Activated CD4-positive, CD25-positive, alpha-beta regulatory T cell treated with anti-CD3 and anti-CD28 coated beads, Interleukin-2, amount 50 U/mL, for 72 hours (primary cell): ENCODE results near the gene TSSK6.

ENCODE experiments used
- DNase-seq: peaks from one replicate; pipeline ENCODE4 v3.0.0; 2021

TSSK6 gene

DNA sequence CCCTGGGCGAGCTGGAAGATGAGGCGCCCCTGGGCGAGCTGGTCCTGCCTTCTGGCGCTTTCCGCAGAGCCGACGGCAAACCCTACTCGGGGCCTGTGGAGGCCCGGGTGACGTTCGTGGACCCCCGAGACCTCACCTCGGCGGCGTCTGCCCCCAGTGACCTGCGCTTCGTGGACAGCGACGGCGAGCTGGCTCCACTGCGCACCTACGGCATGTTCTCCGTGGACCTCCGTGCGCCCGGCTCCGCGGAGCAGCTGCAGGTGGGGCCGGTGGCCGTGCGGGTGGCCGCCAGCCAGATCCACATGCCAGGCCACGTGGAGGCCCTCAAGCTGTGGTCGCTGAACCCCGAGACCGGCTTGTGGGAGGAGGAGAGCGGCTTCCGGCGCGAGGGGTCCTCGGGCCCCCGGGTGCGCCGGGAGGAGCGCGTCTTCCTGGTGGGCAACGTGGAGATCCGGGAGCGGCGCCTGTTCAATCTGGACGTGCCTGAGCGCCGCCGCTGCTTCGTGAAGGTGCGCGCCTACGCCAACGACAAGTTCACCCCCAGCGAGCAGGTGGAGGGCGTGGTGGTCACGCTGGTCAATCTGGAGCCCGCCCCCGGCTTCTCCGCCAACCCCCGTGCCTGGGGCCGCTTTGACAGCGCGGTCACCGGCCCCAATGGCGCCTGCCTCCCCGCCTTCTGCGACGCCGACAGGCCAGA lies 29.1 kb upstream of the TSSK6 start:
- DNase-seq = no peak

DNA sequence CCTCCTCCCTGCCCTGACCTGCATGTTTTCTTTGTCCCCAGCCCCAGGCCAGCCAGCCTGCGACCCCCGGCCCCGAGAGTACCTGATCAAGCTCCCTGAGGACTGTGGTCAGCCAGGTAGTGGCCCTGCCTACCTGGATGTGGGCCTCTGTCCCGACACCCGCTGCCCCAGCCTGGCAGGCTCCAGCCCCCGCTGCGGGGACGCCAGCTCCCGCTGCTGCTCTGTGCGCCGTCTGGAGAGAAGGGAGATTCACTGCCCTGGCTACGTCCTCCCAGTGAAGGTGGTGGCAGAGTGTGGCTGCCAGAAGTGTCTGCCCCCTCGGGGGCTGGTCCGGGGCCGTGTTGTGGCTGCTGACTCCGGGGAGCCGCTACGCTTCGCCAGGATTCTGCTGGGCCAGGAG lies 28.3 kb upstream of the TSSK6 start:
- no peak for DNase-seq

DNA sequence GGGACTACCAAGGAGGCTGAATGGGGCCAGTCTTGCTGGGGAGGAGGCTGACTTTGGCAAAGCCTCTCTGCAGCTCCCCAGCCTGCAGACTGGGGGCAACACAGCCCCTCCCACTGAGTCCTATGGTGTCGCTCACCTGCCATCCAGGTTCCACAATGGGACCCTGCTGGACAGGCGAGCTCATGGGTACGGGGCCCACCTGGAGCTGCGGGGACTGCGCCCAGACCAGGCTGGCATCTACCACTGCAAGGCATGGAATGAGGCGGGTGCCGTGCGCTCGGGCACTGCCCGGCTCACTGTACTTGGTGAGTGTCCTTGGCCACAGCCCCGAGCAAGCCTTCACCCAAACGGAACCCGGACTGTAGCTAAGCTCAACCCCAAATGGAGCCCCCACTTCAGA lies 27.8 kb upstream of the TSSK6 start:
- DNase-seq = no peak

DNA sequence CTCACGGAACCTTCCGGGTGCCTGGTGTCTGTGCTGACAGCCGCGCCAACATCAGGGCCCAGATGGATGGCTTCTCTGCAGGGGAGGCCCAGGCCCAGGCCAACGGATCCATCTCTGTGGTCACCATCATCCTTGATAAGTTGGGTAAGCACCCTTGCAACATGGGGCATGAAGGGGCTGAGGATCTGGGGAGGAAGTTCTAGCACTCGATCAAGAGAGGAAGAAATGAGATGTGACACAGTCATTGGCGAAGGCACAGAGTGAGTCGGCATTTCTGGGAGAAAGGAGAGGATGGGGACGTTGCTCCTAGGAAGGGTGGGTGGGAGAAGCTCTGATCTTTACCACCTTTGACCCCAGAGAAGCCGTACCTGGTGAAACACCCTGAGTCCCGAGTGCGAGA lies 27.2 kb upstream of the TSSK6 start:
- no peak for DNase-seq

DNA sequence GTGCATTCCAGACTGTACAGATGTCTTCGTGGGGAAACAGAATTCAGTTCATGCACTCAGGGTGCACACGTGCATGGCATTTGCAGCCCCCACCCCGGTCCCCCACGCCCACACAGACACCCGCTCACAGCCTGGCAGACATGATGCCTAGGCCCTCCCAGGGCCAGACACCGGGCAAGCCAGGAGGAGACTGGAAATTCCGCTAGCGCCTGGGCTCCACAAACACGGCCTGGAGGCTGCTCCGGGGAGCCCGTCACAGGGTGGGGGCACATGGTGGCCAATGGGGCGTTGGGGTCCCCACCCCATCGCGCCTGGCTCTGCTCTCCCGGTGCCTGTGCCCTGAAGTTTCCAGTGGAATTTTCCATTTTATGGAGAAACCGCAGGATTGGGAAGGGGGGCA lies 26.3 kb upstream of the TSSK6 start:
- DNase-seq = no peak

DNA sequence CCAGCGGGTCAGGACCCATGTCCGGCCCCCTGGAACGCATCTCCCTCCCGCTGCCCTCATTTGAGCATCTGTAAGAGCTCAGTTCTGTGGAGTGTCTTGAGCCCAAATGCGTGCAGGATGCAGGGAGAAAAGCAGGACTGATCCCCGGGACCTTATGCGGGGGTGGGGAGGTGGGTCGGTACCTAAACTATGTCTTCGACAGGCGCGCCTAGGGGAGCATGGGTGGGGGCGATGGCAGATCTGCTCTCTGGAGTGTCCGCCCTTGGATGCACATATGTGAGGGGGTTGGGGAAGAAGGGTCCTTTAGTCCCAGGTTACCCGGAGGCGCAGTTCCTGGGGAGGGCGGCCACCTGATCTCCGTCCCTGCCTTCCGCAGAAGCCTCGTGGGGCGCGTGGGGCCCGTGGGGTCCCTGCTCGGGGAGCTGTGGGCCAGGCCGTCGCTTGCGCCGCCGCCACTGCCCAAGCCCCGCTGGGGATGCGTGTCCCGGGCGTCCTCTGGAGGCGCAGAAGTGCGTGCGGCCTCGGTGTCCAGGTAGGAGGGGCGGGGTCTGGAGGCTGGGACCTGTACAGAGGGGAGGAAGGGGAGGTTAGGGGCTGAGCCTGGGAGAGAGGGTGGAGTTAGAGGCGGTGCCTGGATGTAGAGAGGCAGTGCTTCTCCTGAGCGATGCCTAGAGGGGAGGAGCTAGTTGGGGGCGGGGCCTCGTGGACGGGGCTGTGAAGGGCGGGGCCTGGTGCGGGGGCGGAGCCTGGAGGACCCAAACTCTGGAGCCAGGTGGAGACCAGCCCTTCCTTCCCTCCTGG lies 25.6 kb upstream of the TSSK6 start:
- peak; percentile 77 for DNase-seq

DNA sequence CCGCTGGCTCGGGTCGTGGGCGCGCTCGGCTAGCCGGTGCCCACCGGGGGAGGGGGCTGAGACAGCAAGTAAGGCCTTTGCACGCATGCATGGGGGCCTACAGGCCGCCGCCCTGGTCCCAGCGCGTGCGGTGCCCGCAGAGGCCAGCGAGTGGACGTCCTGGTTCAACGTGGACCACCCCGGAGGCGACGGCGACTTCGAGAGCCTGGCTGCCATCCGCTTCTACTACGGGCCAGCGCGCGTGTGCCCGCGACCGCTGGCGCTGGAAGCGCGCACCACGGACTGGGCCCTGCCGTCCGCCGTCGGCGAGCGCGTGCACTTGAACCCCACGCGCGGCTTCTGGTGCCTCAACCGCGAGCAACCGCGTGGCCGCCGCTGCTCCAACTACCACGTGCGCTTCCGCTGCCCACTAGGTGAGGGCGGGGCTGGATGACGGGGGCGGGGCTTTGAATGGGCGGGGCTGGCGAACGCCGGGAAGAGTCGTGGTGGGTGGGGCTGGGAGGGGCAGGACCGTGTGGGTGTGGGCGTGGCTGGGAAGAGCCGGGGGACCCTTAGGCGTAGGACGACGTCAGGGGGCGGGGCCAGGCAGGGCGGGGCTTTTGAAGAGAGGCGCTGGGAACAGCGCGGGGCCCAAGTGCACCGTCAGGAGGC lies 24.8 kb upstream of the TSSK6 start:
- DNase-seq = peak; percentile 60

DNA sequence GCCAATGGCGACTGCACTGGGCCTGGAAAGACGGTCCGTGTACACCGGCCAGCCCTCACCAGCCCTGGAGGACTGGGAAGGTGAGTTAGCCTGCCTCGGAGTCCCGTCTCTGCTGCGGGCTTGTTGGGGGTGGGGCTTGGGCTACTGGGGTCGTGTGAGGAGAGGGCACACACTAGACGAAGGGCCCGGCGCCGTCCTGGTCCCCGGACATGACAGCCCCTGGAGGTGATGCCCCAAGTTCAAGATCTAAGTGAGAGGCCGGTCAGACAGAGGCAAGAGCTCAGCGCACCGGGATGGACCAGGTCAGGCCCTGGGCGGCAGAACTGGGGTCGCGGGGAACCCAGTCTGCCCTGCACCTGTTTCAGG lies 24.3 kb upstream of the TSSK6 start:
- DNase-seq = no peak

DNA sequence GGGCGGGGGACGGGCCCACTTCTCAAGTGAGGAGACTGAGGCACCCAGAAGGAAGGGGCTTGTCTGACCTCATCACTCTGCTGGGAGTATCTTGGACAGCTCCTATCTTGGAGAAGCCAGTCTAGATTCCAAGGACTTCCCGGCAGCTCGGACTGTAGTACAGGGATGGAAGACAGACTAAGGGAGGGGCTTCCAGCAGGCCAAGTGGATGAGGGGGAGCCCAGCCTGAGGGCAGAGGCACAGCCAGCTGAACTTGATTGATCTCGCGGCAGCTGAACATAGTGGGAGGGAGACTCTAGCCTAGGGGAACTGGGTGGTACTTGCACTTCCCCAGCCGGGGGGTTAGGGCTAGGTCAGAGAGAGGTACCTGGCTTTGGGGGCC lies 23.4 kb upstream of the TSSK6 start:
- DNase-seq = no peak

DNA sequence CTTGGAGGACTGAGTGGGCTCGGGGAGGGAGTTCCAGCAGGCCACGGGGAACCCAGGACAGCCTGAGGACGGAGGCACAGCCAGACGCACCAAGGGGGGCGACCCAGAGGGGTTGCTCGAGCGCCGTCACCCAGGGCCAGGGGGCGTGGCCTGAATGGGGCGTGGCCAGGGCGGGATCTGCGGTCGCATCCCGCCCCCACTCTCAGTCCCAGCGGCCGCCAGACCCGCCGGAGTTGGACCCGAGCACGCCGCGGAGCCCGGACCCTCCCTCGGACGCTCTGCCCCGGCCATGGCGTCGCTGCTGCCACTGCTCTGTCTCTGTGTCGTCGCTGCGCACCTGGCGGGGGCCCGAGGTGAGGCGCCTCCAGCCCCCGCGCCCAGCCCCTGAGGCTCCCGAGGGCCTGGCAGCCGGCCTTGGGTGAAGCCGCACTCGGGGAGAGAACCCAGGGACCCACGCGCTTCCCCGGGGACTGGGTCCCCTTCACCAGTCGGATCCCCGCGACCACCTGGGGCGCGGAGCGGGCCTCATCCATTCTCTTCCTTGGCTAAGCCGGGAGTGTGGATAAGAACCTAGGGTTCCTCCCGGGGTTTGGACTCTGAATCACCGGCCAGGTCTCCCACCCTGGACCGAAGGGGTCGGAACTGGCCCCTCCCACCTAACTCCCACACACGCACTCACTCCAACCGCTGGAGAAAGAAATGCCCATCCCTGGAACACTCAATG lies 22.9 kb upstream of the TSSK6 start, which contains the start of gene CILP2:
CILP2 (plus strand) TSS at position 205 of the 724 bp plus-strand sequence; CDS start at position 290, 85 bp downstream.
- DNase-seq = peak; percentile 60

DNA sequence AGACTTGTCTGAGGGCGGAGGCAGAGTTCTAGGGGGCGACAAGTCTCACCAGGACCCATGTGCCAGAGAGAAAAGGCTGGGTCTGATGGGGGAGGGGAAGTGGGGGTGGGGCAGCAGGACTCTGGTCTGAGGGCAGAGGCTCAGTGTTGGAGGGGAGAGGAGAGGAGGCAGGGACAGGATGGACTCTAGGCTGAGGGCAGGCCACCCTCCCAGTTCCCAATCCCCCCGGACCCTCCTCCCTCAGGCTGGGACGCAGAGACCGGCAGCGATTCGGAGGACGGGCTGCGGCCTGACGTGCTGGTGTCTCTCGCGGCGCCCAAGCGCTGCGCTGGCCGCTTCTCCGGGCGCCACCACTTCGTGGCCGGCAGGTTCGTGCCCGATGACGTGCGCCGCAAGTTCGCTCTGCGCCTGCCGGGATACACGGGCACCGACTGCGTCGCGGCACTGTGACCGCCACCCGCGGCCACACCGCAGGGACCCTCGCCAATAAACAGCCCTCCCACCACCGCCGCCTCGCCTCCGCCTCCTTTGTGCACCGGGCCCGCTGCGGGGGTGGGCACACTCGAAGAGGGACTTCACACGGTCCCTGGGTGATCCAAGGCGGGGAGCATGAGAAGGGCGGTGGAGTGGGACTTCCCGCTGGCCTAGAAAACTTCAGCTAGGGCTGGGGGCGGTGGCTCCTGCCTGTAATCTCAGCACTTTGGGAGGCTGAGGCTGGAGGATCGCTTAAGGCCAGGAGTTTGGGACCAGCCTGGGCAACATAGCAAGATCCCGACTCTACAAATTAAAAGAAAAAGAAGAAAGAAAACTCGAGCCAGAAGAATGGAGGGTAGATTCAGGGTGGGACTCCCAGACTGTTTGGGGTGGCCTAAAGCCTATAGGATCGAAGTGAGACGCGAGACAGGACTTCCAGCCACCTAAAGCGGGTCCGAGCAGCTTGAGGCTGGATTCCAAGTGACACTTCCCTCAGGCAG lies 22.0 kb upstream of the TSSK6 start:
- no peak for DNase-seq

DNA sequence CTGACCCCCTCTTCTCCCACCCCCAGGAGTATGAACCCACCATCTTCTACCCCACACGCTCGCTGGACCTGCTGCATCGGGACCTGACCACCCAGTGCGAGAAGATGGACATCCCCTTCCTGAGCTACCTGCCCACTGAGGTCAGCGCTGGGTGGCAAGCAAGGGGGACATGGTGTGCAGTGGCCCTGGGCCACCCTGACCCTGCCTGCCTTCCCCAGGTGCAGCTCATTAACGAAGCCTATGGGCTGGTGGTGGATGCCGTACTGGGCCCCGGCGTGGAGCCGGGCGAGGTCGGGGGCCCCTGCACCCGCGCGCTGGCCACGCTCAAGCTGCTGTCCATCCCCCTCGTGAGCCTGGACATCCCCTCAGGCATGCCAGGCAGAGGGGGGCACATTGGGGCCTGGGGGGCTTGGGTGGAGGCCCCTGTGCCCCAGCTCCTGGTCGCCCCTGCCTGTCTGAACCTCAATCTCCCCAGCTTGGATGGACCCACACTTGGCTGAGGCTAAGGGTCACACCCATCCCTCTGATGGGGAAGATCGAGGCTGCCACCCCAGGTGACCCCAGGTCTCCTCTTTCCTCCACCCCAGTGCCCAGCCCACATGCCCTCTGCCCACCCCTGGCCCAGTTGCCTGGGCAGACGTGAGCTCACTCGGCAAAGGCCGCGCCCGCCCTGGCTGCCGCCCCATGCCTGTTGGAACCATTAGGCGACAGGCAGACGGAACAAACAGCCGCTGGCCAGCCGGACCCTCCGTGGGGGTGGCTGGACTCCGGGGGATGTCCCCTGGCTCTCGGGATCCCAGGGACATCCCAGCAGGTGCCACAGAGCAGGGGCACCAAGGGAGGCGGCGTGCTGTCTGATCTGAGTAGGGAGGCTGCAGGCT lies 20.2 kb upstream of the TSSK6 start:
- DNase-seq = no peak

DNA sequence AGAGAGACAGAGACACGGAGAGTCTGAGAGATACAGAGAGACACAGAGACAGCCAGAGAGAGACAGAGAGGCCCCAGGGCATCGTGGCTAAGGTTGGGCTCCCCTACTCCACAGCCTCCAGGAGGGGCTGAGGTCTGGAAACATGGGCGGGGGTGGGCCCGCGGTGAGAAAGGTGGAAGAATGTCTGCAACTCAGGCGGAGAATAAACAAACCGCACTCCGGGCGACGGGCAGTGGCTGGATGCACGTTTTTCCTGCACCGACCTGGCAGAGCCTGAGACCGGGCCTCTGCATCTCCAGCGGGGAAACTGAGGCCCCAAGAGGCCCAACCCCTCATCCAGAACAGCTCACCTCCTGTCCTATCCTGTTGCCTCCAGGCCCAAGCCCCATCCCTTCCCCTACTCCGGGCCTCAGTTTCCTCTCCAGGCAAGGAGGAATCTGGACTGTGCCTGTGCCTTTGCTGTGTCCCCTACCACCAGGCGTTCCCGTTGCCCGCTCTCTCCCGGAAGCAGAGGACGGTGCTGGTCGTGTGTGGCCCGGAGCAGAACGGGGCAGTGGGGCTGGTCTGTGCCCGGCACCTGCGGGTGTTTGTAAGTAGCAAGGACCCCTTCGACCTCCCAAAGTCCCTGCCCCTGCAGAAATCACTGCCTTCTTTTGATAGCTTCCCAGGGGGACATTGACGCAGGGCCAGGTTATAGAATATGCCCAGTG lies 19.4 kb upstream of the TSSK6 start:
- DNase-seq = no peak

DNA sequence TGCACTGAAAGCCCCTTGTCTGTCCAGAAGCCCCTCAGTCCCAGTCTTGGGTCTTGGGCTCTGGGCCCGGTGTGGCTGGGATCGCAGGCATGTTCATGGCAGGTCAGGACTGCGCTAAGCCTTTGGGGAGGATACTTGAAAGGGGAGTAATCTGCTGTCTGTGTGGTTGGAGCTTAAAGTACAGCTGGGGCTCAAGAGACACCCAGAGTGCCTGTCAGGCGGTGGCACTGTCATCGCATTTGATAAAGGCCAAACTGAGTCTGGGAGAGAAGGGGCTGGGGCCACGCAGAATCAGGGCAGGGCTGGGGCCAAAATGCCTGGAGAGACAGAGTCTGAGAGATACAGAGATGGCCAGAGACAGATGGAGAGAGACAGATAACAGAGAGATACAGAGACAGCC lies 18.5 kb upstream of the TSSK6 start:
- no peak for DNase-seq

DNA sequence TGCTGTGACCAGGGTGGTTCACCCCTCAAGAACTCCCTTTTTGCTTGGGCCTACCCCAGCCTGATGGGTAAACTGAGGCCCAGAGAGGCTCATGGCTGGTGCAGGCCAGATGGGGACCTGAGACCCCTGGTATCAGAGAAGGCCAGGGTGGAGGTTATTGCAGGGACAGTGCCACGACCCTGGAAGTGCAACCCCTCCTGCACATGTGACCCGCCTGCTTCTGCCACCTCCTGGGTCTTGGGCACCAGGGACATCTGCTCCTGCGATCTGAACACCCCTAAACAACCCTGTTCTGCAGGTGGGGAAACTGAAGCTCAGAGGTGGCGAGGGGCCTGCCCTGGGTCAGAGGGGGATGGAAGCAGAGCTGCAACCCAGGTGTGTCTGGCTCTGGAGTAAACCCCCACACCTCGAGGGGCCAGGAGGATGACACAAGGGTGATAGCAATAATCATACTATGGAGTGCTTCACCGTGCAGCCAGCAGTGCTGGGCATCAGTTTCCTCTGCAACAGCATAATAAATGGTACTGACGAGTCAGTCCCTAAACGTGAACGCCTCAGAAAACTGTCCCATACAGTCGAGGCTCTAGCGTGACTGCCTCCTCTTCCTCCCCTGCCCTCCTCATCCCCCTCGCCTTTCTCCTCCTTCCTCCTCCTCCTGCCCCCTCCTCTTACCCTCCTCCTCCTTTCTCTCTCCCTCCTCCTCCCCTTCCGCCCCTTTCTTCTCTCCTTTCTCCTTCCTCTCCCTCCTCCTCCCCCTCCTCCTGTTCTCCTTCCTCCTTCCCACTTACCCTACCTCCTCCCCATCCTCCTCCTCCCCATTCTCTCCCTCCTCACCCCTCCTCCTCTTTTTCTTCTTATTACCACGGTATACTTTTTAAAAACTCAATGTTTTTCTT lies 17.7 kb upstream of the TSSK6 start:
- DNase-seq = no peak

DNA sequence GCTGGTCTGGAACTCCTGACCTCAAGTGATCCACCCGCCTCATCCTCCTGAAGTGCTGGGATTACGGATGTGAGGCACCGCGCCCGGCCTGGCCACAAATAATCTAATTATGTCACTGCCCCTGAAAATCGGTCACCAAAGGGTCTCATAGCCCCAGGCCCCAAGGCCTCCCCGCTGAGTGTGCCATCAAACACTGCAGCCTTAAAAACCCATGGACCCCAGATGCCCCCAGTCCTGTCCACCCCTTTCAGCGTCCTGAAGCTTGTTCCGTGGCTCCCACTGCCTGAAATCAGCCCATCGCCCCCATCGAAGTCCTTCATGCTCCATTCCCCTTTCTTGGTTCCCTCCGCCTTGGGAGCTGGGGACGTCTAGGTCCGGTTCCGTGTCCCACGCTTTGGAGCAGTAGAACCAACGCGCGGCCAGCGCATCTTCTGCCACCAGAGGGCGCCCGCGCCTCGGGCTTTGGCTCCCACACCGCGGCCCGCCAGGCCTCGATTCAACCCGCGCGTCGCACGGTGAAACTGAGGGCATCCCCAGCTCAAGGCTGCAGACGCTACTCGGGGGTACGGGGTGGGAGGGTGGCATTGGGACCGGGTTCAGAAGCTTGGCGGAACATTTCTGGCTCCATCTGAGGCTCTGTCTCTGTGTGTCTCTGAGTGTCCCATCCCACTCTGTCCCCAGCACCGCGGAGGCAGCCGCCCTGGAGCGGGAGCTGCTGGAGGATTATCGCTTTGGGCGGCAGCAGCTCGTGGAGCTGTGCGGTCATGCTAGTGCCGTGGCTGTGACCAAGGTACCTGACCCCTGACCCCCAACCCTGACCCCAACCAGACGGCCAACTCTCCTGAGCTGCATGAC lies 16.8 kb upstream of the TSSK6 start:
- peak; percentile 94 for DNase-seq

DNA sequence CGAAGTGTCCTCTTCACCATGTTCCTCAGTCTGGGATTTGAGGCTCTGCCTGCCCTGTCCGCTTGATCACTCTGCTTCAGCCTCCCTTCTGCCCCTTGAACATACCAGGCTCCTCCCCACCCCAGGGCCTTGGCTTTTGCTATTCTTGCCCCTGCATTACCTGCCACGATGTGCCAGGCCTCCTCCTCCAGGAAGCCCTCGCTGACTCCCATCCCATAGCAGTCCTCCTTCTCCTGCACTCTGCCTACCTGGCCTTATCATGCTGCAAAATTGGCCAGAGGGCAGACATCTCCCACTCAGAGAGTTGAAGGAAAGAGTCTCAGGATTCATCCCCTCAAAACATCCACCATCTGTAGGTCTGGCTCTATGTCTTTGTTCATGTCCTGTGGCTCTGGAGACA lies 15.5 kb upstream of the TSSK6 start:
- no peak for DNase-seq

DNA sequence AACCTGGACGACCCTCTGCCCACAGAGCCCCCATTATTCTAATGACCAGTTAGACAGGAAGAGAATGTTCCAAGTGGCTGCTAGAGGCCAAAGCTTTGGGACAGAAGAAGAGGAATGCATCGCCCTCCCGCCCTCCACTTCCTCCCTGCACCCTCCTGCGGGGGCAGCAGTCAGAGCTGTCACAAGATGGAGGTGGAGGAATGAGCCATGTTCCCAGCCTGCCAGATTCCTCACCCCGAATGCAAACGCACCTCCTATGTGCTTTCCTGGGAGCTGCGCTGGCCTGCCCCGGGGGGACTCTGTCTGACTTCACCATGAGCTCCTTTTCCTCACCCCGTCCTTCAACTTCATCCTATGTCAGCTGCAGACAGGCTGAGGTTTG lies 15.1 kb upstream of the TSSK6 start:
- DNase-seq = no peak
